Peyer's patch (tissue), 4 donors: Measurements from ENCODE around the gene APEX2. TPM values are rescaled to one million over a fixed set of nuclear protein-coding genes. Genes with fewer than 3 reads are reported as not detected.

Experiments
- DNase-seq, 3 donors: peaks; one replicate each; pipeline ENCODE4 v3.0.0-alpha.2; 2017 to 2019
- H3K27ac ChIP-seq, 4 donors: fragments of 200-600 bp; sonication (generic); one replicate each; pipeline ENCODE4 v1.5.1; 2016 to 2019
- H3K27me3 ChIP-seq, 2 donors: fragments of 200-600 bp; sonication (generic); one replicate each; pipeline ENCODE4 v1.5.1; 2019
- H3K36me3 ChIP-seq, 3 donors: fragments of 200-600 bp; sonication (generic); one replicate each; pipeline ENCODE4 v1.5.1; 2016 to 2019
- H3K4me1 ChIP-seq, 4 donors: fragments of 200-600 bp; sonication (generic); one replicate each; pipeline ENCODE4 v1.5.1; 2016 to 2019
- H3K4me3 ChIP-seq, 4 donors: fragments of 200-600 bp; sonication (generic); 1 replicate in 3 of 4; 2 replicates in 1 of 4; pipeline ENCODE4 v1.5.1; 2016 to 2019; ENCODE audit warnings: mild to moderate bottlenecking in 1 of 4
- H3K9me3 ChIP-seq, 4 donors: fragments of 200-600 bp; sonication (generic); one replicate each; pipeline ENCODE4 v1.5.1; 2016 to 2019; ENCODE audit warnings: mild to moderate bottlenecking in 1 of 4
- CTCF ChIP-seq, 6 experiments: fragments of 450-650 bp in 4 of 6; fragments of 200-600 bp in 2 of 6; sonication (generic) in 1 of 6; IDR thresholded peaks; one replicate each; pipeline ENCODE4 v1.5.1; 2017 to 2019; ENCODE audit warnings: antibody characterized with exemption in 6 of 6, mild to moderate bottlenecking in 3 of 6, moderate library complexity in 1 of 6
- POLR2A ChIP-seq, 2 donors: fragments of 450-650 bp; IDR thresholded peaks; one replicate each; pipeline ENCODE4 v1.5.1; 2017; ENCODE audit warnings: antibody characterized with exemption in 2 of 2, mild to moderate bottlenecking in 2 of 2, moderate library complexity in 2 of 2
- total RNA-seq, 4 donors: library from RNA; depleted of rRNA; stranded (reverse); fragments of >200 nt; gene quantifications; one replicate each; pipeline ENCODE4 v1.1.0, GENCODE V29; 2016

Gene APEX2
- total RNA-seq, 4 donors from 2014 or later: 12.4 to 17.8 (median 15.7) TPM

- H3K27ac ChIP-seq: no peak overlapping the region
- H3K4me1 ChIP-seq: no peaks in the 10 kb centered on the region
- TF ChIP-seq POLR2A (IDR thresholded peaks at IDR 0.05): no peak
- TF ChIP-seq CTCF (IDR thresholded peaks at IDR 0.05): no peak
- no peaks in the 10 kb centered on the region for H3K36me3 ChIP-seq
- H3K4me3 ChIP-seq: no peak overlapping the region
- H3K9me3 ChIP-seq: no peaks in the 10 kb centered on the region
- H3K27me3 ChIP-seq: no peaks in the 10 kb centered on the region
- DNase-seq: no peak
Observed at GRCh38 chrX:55014897-55015299, 14.7 kb downstream of the APEX2 start.

GRCh38 chrX:55026143-55026542 lies 26.0 kb downstream of the APEX2 start:
- no peaks in the 10 kb centered on the region for H3K9me3 ChIP-seq
- TF ChIP-seq POLR2A (IDR thresholded peaks at IDR 0.05): no peak
- no peak for TF ChIP-seq CTCF (IDR thresholded peaks at IDR 0.05)
- H3K27me3 ChIP-seq: no peaks in the 10 kb centered on the region
- H3K4me1 ChIP-seq: no peaks in the 10 kb centered on the region
- H3K4me3 ChIP-seq: no peak overlapping the region
- DNase-seq: no peak
- H3K27ac ChIP-seq: no peak overlapping the region
- no peaks in the 10 kb centered on the region for H3K36me3 ChIP-seq

- Histone ChIP-seq H3K4me1 (no peaks in the 10 kb centered on the region), H3K9me3 (no peaks in the 10 kb centered on the region), H3K27ac (no peak overlapping the region), H3K4me3 (no peak overlapping the region), H3K27me3 (no peaks in the 10 kb centered on the region), H3K36me3 (no peaks in the 10 kb centered on the region)
- no peak for DNase-seq
- no peak for TF ChIP-seq POLR2A (IDR thresholded peaks at IDR 0.05)
- TF ChIP-seq CTCF (IDR thresholded peaks at IDR 0.05): no peak
Observed at GRCh38 chrX:55026840-55027239, 26.7 kb downstream of the APEX2 start.

GRCh38 chrX:55028040-55028439 lies 27.9 kb downstream of the APEX2 start:
- TF ChIP-seq POLR2A (IDR thresholded peaks at IDR 0.05): no peak
- Histone ChIP-seq H3K4me1 (no peaks in the 10 kb centered on the region), H3K4me3 (no peak overlapping the region), H3K27me3 (no peaks in the 10 kb centered on the region), H3K9me3 (no peaks in the 10 kb centered on the region), H3K27ac (no peak overlapping the region), H3K36me3 (no peaks in the 10 kb centered on the region)
- no peak for DNase-seq

GRCh38 chrX:55028611-55029010 lies 28.4 kb downstream of the APEX2 start:
- no peaks in the 10 kb centered on the region for H3K4me1 ChIP-seq
- H3K36me3 ChIP-seq: no peaks in the 10 kb centered on the region
- H3K27me3 ChIP-seq: no peaks in the 10 kb centered on the region
- TF ChIP-seq CTCF (IDR thresholded peaks at IDR 0.05) (no peak), POLR2A (IDR thresholded peaks at IDR 0.05) (no peak)
- no peak for DNase-seq
- H3K9me3 ChIP-seq: no peaks in the 10 kb centered on the region
- no peak overlapping the region for H3K27ac ChIP-seq
- H3K4me3 ChIP-seq: no peak overlapping the region

- Histone ChIP-seq H3K36me3 (no peaks in the 10 kb centered on the region), H3K27me3 (no peaks in the 10 kb centered on the region), H3K4me1 (no peaks in the 10 kb centered on the region), H3K9me3 (no peaks in the 10 kb centered on the region), H3K27ac (no peak overlapping the region), H3K4me3 (no peak overlapping the region)
- no peak for TF ChIP-seq POLR2A (IDR thresholded peaks at IDR 0.05)
- no peak for TF ChIP-seq CTCF (IDR thresholded peaks at IDR 0.05)
- no peak for DNase-seq
Observed at GRCh38 chrX:55029291-55029690, 29.1 kb downstream of the APEX2 start.
